Neural progenitor cell (in vitro differentiated cells): ENCODE measurements around the gene LEFTY1. TPM values are rescaled to one million over a fixed set of nuclear protein-coding genes. Genes with fewer than 3 reads are reported as not detected.

Experiments
- DNase-seq: peaks from one replicate; pipeline ENCODE4 v3.0.0-alpha.2; 2016; ENCODE audit warnings: low spot score
- H2AFZ ChIP-seq: fragments of 200-600 bp; sonication (generic); replicated peaks from 2 replicates; pipeline ENCODE4 v1.6.1; 2016; ENCODE audit warnings: antibody characterized with exemption
- H3F3A ChIP-seq: fragments of 200-600 bp; sonication (generic); 2 replicates; pipeline ENCODE4 v1.6.1; 2016; ENCODE audit warnings: antibody characterized with exemption, low read depth
- H3K27ac ChIP-seq: fragments of 200-600 bp; sonication (generic); 2 replicates; pipeline ENCODE4 v1.5.1; 2016; ENCODE audit warnings: mild to moderate bottlenecking
- H3K27me3 ChIP-seq: fragments of 200-600 bp; sonication (generic); 2 replicates; pipeline ENCODE4 v1.6.1; 2016; ENCODE audit warnings: mild to moderate bottlenecking, moderate library complexity
- H3K36me3 ChIP-seq: fragments of 200-600 bp; sonication (generic); 2 replicates; pipeline ENCODE4 v1.5.1; 2016
- H3K4me1 ChIP-seq: fragments of 200-600 bp; sonication (generic); 2 replicates; pipeline ENCODE4 v1.6.1; 2016; ENCODE audit warnings: mixed run types
- H3K4me2 ChIP-seq: fragments of 200-600 bp; sonication (generic); 2 replicates; pipeline ENCODE4 v1.6.1; 2016
- H3K4me3 ChIP-seq: fragments of 200-600 bp; sonication (generic); 2 replicates; pipeline ENCODE4 v1.5.1; 2016
- H3K79me2 ChIP-seq: fragments of 200-600 bp; sonication (generic); 2 replicates; pipeline ENCODE4 v1.6.1; 2016; ENCODE audit warnings: low read depth
- H3K9ac ChIP-seq: fragments of 200-600 bp; sonication (generic); 2 replicates; pipeline ENCODE4 v1.6.1; 2016
- H3K9me3 ChIP-seq: fragments of 200-600 bp; sonication (generic); 2 replicates; pipeline ENCODE4 v1.5.1; 2016; ENCODE audit warnings: low read depth
- H4K20me1 ChIP-seq: fragments of 200-600 bp; sonication (generic); 2 replicates; pipeline ENCODE4 v1.6.1; 2016; ENCODE audit warnings: low read depth
- H3K27ac Mint-ChIP-seq: 3 replicates; pipeline ENCODE4 v1.8.0; 2021; ENCODE audit warnings: mixed read lengths
- H3K27me3 Mint-ChIP-seq: 2 replicates; pipeline ENCODE4 v1.8.0; 2022; ENCODE audit warnings: low read depth, mild to moderate bottlenecking, inconsistent platforms, moderate library complexity, mixed read lengths; ENCODE audit not compliant: insufficient read depth
- H3K36me3 Mint-ChIP-seq: 3 replicates; pipeline ENCODE4 v1.8.0; 2021; ENCODE audit warnings: mixed read lengths
- H3K4me1 Mint-ChIP-seq: 3 replicates; pipeline ENCODE4 v1.8.0; 2021; ENCODE audit warnings: mixed read lengths
- H3K4me3 Mint-ChIP-seq: 3 replicates; pipeline ENCODE4 v1.8.0; 2021; ENCODE audit warnings: mild to moderate bottlenecking, moderate library complexity, mixed read lengths
- H3K9me3 Mint-ChIP-seq: 3 replicates; pipeline ENCODE4 v1.8.0; 2020; ENCODE audit warnings: mixed read lengths
- EZH2 ChIP-seq: fragments of 200-600 bp; sonication (generic); IDR thresholded peaks from 2 replicates; pipeline ENCODE4 v1.6.1; 2017; ENCODE audit warnings: antibody characterized with exemption, mild to moderate bottlenecking, moderate library complexity
- EZH2phosphoT487 ChIP-seq: fragments of 200-600 bp; sonication (generic); IDR thresholded peaks from 2 replicates; pipeline ENCODE4 v1.6.1; 2017; ENCODE audit warnings: antibody characterized with exemption
- total RNA-seq: library from RNA; depleted of rRNA; stranded (reverse); fragments of >200 nt; gene quantifications from 2 replicates; pipeline ENCODE4 v1.2.3, GENCODE V29; 2015; ENCODE audit warnings: low replicate concordance
- TF ChIP-seq, protein P1 (sequence below): fragments of 200-600 bp; sonication (generic); IDR thresholded peaks from 2 replicates; pipeline ENCODE4 v1.5.1; 2017; ENCODE audit warnings: antibody characterized with exemption, mild to moderate bottlenecking

Gene LEFTY1
- total RNA-seq, 1 donor from 2014 or later = not detected

DNA sequence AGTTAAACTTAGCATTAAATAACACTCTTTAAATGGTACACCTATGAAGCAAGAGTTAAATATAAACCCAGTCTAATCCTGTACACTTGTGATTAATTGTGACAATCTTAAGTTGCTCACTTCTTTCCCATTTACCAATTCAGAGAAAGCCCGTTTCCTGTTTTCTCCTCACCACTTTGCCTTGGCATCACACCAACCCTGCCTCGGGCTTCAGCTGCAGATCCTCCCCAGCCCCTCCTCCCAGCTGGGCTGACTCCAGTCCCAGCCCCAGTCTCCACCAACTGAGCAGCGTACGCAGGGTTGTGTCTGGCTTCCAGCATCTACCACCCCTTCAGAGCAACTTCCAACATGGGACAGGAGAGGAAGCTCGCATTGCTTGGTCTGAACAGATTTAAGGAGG is 31.0 kb upstream of the LEFTY1 start:
- Histone ChIP-seq H2AFZ (no peak overlapping the region), H4K20me1 (peaks cover 14% of the 10 kb centered on the region), H3K79me2 (peaks cover 20% of the 10 kb centered on the region), H3K4me2 (no peak overlapping the region), H3K4me3 (no peak overlapping the region), H3K27ac (no peak overlapping the region), H3K4me1 (peaks cover 10% of the 10 kb centered on the region), H3K27me3 (no peaks in the 10 kb centered on the region), H3F3A (peaks cover 14% of the 10 kb centered on the region), H3K9me3 (no peaks in the 10 kb centered on the region), H3K36me3 (no peaks in the 10 kb centered on the region), H3K9ac (no peak overlapping the region)
- H3K27me3 Mint-ChIP-seq = peaks cover 6% of the 10 kb centered on the region
- no peak for DNase-seq
- TF ChIP-seq EZH2phosphoT487 (no peak), EZH2 (no peak)
- TF ChIP-seq, protein P1, sequence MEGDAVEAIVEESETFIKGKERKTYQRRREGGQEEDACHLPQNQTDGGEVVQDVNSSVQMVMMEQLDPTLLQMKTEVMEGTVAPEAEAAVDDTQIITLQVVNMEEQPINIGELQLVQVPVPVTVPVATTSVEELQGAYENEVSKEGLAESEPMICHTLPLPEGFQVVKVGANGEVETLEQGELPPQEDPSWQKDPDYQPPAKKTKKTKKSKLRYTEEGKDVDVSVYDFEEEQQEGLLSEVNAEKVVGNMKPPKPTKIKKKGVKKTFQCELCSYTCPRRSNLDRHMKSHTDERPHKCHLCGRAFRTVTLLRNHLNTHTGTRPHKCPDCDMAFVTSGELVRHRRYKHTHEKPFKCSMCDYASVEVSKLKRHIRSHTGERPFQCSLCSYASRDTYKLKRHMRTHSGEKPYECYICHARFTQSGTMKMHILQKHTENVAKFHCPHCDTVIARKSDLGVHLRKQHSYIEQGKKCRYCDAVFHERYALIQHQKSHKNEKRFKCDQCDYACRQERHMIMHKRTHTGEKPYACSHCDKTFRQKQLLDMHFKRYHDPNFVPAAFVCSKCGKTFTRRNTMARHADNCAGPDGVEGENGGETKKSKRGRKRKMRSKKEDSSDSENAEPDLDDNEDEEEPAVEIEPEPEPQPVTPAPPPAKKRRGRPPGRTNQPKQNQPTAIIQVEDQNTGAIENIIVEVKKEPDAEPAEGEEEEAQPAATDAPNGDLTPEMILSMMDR = no peak
- H3K4me3 Mint-ChIP-seq = no peak overlapping the region
- H3K9me3 Mint-ChIP-seq = no peaks in the 10 kb centered on the region
- peaks cover 16% of the 10 kb centered on the region for H3K36me3 Mint-ChIP-seq
- no peak overlapping the region for H3K27ac Mint-ChIP-seq
- H3K4me1 Mint-ChIP-seq = peaks cover 26% of the 10 kb centered on the region

DNA sequence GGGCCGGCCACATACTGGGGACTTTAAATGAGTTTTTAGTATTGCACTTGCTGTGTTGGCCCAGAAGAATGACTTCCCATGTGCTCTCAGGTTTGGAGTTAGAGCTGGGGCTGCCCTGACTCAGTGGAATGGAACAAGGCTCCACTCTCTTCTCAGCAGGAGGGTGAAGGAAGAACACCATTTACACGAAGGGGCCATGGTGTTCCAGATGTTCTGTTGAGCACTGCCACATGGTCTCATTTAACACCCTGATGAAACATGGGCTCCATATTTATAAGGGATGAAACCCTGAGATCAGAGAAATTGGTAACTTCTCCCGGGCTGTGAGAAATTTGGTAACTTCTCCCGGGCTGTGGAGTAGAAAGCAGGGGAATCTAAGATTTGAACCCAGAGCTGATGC is 29.3 kb upstream of the LEFTY1 start:
- no peak overlapping the region for H3K9ac ChIP-seq
- H3K4me1 Mint-ChIP-seq = peaks cover 28% of the 10 kb centered on the region
- no peaks in the 10 kb centered on the region for H3K9me3 ChIP-seq
- H2AFZ ChIP-seq = no peak overlapping the region
- no peak overlapping the region for H3K4me2 ChIP-seq
- no peak overlapping the region for H3K27ac Mint-ChIP-seq
- H3K4me1 ChIP-seq = peaks cover 6% of the 10 kb centered on the region
- H3K36me3 Mint-ChIP-seq = peaks cover 16% of the 10 kb centered on the region
- no peak for DNase-seq
- H4K20me1 ChIP-seq = peaks cover 11% of the 10 kb centered on the region
- H3K4me3 ChIP-seq = no peak overlapping the region
- H3K36me3 ChIP-seq = no peaks in the 10 kb centered on the region
- no peaks in the 10 kb centered on the region for H3K27me3 ChIP-seq
- no peaks in the 10 kb centered on the region for H3K9me3 Mint-ChIP-seq
- TF ChIP-seq EZH2phosphoT487 (no peak), EZH2 (no peak)
- TF ChIP-seq, protein P1 = no peak
- no peak overlapping the region for H3K27ac ChIP-seq
- H3K4me3 Mint-ChIP-seq = no peak overlapping the region
- H3K27me3 Mint-ChIP-seq = peaks cover 5% of the 10 kb centered on the region
- H3K79me2 ChIP-seq = peaks cover 15% of the 10 kb centered on the region
- peaks cover 1% of the 10 kb centered on the region for H3F3A ChIP-seq

DNA sequence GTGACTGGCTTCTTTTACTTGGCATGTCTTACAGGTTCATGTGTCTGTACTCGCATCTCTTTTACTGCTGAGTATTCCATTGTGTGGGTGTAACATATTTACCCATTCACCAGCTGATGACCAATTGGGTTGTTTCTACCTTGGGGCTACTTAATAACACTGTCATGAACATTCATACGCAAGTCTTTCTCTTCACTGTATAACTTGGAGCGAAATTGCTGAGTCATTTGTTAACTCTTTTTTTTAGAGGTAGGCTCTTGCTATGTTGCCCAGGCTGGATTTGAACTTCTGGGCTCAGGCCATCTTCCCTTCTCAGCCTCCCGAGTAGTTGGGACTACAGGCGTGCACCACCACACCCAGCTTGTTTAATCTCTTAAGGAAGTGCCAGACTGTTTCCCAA is 28.6 kb upstream of the LEFTY1 start:
- H3K27me3 ChIP-seq = no peaks in the 10 kb centered on the region
- H3K27me3 Mint-ChIP-seq = peaks cover 5% of the 10 kb centered on the region
- H3K36me3 Mint-ChIP-seq = peaks cover 16% of the 10 kb centered on the region
- peaks cover 24% of the 10 kb centered on the region for H3K4me1 Mint-ChIP-seq
- no peak overlapping the region for H2AFZ ChIP-seq
- peaks cover 8% of the 10 kb centered on the region for H3K79me2 ChIP-seq
- H3K36me3 ChIP-seq = no peaks in the 10 kb centered on the region
- no peaks in the 10 kb centered on the region for H3K4me1 ChIP-seq
- no peak overlapping the region for H3K4me3 Mint-ChIP-seq
- no peak overlapping the region for H3K27ac Mint-ChIP-seq
- no peaks in the 10 kb centered on the region for H3K9me3 ChIP-seq
- H3K4me3 ChIP-seq = no peak overlapping the region
- no peak overlapping the region for H3K9ac ChIP-seq
- no peaks in the 10 kb centered on the region for H3F3A ChIP-seq
- peaks cover 5% of the 10 kb centered on the region for H4K20me1 ChIP-seq
- TF ChIP-seq, protein P1 = no peak
- no peak for TF ChIP-seq EZH2
- no peak for TF ChIP-seq EZH2phosphoT487
- no peaks in the 10 kb centered on the region for H3K9me3 Mint-ChIP-seq
- no peak overlapping the region for H3K27ac ChIP-seq
- no peak overlapping the region for H3K4me2 ChIP-seq
- no peak for DNase-seq
